Measurements from ENCODE around the gene ZNF705A.

DNA sequence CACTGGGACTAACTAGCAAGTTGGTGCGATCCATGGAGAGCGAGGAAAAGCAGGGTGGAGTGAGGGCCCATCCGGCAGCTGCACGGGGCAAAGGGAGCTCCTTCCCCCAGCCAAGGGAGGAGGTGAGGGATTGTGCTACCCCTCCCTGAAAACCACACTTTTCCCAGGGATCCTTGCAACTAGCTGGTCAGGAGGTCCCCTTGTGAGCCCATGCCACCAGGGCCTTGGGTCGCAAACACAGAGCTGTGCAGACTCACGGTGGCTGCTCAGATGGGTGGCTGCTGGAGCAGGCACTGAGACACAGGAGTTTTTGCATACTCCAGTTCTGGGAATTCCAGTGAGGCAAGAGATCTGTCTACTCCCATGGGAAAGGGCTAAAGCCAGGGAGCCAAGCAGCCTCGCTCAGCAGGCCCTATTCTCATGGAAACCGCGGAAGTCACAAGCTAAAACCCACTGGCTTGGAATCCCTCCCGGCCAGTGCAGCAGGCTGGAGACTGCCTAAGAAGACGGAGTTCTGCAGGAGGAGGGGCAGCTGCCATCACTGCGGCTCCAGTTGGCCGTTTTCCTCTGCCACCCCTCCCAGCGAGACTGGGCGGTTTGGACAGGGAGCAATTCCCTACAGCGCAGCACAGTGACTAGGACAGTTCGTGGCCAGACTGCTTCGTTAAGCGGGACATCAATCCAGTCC is 10.9 kb upstream of the ZNF705A start:
- TF ChIP-seq, protein P1, sequence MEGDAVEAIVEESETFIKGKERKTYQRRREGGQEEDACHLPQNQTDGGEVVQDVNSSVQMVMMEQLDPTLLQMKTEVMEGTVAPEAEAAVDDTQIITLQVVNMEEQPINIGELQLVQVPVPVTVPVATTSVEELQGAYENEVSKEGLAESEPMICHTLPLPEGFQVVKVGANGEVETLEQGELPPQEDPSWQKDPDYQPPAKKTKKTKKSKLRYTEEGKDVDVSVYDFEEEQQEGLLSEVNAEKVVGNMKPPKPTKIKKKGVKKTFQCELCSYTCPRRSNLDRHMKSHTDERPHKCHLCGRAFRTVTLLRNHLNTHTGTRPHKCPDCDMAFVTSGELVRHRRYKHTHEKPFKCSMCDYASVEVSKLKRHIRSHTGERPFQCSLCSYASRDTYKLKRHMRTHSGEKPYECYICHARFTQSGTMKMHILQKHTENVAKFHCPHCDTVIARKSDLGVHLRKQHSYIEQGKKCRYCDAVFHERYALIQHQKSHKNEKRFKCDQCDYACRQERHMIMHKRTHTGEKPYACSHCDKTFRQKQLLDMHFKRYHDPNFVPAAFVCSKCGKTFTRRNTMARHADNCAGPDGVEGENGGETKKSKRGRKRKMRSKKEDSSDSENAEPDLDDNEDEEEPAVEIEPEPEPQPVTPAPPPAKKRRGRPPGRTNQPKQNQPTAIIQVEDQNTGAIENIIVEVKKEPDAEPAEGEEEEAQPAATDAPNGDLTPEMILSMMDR (IDR thresholded peaks at IDR 0.05) = no peak
- TF ChIP-seq POLR2A (IDR thresholded peaks at IDR 0.05) (no peak), EP300 (IDR thresholded peaks at IDR 0.05) (no peak)
